ENCODE measurements around the gene STK32C. TPM values are rescaled to one million over a fixed set of nuclear protein-coding genes. Genes with fewer than 3 reads are reported as not detected.

Gene STK32C
- total RNA-seq, 4 donors from 2014 or later, result 1.3 to 5.6 (median 4.7) TPM

DNA sequence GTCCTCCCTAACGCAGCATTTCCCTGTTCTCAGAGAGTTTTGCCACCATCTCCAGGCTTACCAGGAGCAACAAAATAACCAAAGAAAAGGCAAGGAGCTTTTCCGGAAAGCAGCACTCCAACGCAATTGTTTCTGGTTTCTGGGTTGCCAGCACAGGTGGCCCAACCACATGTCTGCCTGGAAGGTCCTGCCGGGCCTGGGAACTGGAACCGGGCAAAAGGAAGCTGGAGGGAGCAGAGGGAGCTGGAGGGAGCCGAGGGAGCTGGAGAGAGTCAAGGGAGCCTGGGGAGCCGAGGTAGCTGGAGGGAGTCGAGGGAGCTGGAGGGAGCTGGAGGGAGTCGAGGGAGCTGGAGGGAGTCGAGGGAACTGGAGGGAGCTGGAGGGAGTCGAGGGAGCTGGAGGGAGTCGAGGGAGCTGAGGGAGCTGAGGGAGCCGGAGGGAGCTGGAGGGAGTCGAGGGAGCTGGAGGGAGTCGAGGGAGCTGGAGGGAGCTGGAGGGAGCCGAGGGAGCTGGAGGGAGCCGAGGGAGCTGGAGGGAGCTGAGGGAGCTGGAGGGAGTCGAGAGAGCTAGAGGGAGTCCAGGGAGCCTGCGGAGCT lies 54.6 kb downstream of the STK32C start:
- H3K4me1 ChIP-seq, result peaks cover 6% of the 10 kb centered on the region
- no peak overlapping the region for H3K27ac ChIP-seq
- no peaks in the 10 kb centered on the region for H3K27me3 ChIP-seq
- H3K9me3 ChIP-seq, result no peaks in the 10 kb centered on the region
- H3K36me3 ChIP-seq, result no peaks in the 10 kb centered on the region
- 54% methylated on average over 19 of the region's 19 CpGs for WGBS
- TF ChIP-seq POLR2A (IDR thresholded peaks at IDR 0.05), result no peak
- TF ChIP-seq, protein P1, sequence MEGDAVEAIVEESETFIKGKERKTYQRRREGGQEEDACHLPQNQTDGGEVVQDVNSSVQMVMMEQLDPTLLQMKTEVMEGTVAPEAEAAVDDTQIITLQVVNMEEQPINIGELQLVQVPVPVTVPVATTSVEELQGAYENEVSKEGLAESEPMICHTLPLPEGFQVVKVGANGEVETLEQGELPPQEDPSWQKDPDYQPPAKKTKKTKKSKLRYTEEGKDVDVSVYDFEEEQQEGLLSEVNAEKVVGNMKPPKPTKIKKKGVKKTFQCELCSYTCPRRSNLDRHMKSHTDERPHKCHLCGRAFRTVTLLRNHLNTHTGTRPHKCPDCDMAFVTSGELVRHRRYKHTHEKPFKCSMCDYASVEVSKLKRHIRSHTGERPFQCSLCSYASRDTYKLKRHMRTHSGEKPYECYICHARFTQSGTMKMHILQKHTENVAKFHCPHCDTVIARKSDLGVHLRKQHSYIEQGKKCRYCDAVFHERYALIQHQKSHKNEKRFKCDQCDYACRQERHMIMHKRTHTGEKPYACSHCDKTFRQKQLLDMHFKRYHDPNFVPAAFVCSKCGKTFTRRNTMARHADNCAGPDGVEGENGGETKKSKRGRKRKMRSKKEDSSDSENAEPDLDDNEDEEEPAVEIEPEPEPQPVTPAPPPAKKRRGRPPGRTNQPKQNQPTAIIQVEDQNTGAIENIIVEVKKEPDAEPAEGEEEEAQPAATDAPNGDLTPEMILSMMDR (IDR thresholded peaks at IDR 0.05), result no peak
- DNase-seq (ENCODE audit: low spot score in 2 of 2), result no peak
- H3K4me3 ChIP-seq, result no peak overlapping the region

- H3K4me1 ChIP-seq, result peaks cover 6% of the 10 kb centered on the region
- DNase-seq (ENCODE audit: low spot score in 2 of 2), result no peak
- H3K9me3 ChIP-seq, result no peaks in the 10 kb centered on the region
- no peaks in the 10 kb centered on the region for H3K27me3 ChIP-seq
- TF ChIP-seq POLR2A (IDR thresholded peaks at IDR 0.05) (no peak), POLR2AphosphoS5 (IDR thresholded peaks at IDR 0.05) (no peak), EP300 (IDR thresholded peaks at IDR 0.05) (no peak)
- TF ChIP-seq, protein P1 (IDR thresholded peaks at IDR 0.05), result no peak
- H3K4me3 ChIP-seq, result no peak overlapping the region
- no peak overlapping the region for H3K27ac ChIP-seq
- H3K36me3 ChIP-seq, result no peaks in the 10 kb centered on the region
- WGBS, result 92% methylated on average over 17 of the region's 17 CpGs
Measured at GRCh38 chr10:132252412-132252811, 55.3 kb downstream of the STK32C start.

DNA sequence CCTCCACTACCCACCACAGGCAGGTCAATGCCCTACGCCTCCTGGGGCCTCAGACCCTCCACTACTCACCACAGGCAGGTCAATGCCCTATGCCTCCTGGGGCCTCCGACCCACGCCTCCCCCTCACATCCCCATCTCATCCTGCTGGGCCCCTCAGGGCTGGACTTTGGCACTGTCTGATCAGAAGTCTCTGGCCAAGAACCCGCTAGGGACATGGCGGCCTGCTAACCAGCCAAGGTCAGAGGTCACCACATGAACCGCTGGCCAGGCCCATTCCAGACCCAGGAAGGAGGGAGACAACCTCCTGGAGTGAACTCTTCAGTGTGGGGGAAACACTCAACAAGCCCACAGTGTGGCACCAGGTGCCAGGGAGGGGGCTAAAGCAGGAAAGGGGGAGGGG lies 55.8 kb downstream of the STK32C start:
- DNase-seq (ENCODE audit: low spot score in 2 of 2), result no peak
- H3K27me3 ChIP-seq, result no peaks in the 10 kb centered on the region

DNA sequence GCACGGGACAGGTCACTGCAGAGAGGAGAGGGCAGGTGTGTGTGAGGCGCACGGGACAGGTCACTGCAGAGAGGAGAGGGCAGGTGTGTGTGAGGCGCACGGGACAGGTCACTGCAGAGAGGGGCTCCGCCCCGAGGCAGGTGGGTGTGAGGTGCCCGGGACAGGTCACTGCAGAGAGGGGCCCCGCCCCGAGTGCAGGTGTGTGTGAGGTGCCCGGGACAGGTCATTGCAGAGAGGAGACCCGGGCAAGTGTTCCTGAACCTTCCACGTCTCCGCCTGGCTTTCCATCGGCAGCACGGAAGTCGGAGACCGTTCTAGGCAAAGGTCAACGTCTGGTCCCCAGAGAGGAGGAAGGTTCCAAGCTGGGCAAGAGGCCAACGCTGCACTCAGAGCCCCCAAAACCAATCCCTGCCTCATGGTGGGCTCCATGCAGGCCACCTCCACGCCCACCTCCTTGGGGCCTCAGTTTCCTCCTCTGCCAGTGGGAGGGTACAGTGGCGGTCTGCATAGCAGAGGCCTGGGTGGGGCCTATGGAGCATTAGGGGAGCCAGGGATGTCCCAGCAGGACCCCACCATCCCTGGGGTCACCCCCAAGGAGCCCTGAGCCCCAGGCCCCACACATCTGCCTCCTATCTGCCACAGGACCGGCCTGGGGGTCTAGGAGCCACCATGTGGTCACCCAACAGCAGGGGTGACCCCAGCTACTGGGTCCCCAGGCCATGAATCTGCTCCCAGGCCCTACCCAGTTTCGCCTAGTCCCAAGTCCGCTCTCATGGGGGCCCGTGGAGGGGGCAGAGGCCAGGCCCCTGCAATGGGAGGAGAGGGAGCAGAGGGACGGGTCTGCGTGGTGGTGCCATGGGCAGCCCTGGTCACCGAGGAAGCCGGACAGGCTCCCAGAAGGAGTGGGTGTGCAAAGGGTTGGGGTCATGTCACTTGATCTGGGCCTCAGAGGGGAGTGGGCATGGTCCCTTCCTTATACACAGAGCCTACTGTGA lies 57.0 kb downstream of the STK32C start:
- no peak for DNase-seq (ENCODE audit: low spot score in 2 of 2)
- Histone ChIP-seq H3K4me3 (no peak overlapping the region), H3K36me3 (no peaks in the 10 kb centered on the region), H3K4me1 (peaks cover 6% of the 10 kb centered on the region), H3K27me3 (no peaks in the 10 kb centered on the region), H3K9me3 (no peaks in the 10 kb centered on the region), H3K27ac (no peak overlapping the region)
- TF ChIP-seq, protein P1 (IDR thresholded peaks at IDR 0.05), result no peak
- TF ChIP-seq EP300 (IDR thresholded peaks at IDR 0.05) (no peak), POLR2A (IDR thresholded peaks at IDR 0.05) (no peak), POLR2AphosphoS5 (IDR thresholded peaks at IDR 0.05) (no peak)
- 91% methylated on average over 4 of the region's 30 CpGs for WGBS

More for the DNA sequence above, 55.8 kb downstream of the STK32C start:
- 82% methylated on average over 6 of the region's 6 CpGs for WGBS
- H3K36me3 ChIP-seq, result no peaks in the 10 kb centered on the region
- H3K27ac ChIP-seq, result no peak overlapping the region
- H3K4me3 ChIP-seq, result no peak overlapping the region
- no peak for TF ChIP-seq POLR2AphosphoS5 (IDR thresholded peaks at IDR 0.05)
- TF ChIP-seq, protein P1 (IDR thresholded peaks at IDR 0.05), result no peak
- TF ChIP-seq POLR2A (IDR thresholded peaks at IDR 0.05), result no peak
- no peak for TF ChIP-seq EP300 (IDR thresholded peaks at IDR 0.05)
- no peaks in the 10 kb centered on the region for H3K9me3 ChIP-seq
- peaks cover 6% of the 10 kb centered on the region for H3K4me1 ChIP-seq

- no peaks in the 10 kb centered on the region for H3K27me3 ChIP-seq
- H3K9me3 ChIP-seq, result no peaks in the 10 kb centered on the region
- DNase-seq (ENCODE audit: low spot score in 2 of 2), result no peak
- TF ChIP-seq EP300 (IDR thresholded peaks at IDR 0.05) (no peak), POLR2AphosphoS5 (IDR thresholded peaks at IDR 0.05) (no peak), POLR2A (IDR thresholded peaks at IDR 0.05) (no peak)
- TF ChIP-seq, protein P1 (IDR thresholded peaks at IDR 0.05), result no peak
- no peaks in the 10 kb centered on the region for H3K36me3 ChIP-seq
- H3K27ac ChIP-seq, result no peak overlapping the region
- H3K4me1 ChIP-seq, result peaks cover 6% of the 10 kb centered on the region
- H3K4me3 ChIP-seq, result no peak overlapping the region
- WGBS, result 77% methylated on average over 12 of the region's 17 CpGs
Measured at GRCh38 chr10:132249824-132250375, 57.9 kb downstream of the STK32C start.

Data from suprapubic skin (tissue), 4 donors.